Ovary (tissue), 3 donors: ENCODE results near the gene DNAJC24.

Experiments used
- EP300 ChIP-seq: sonication (generic); formaldehyde crosslinking; IDR thresholded peaks from one replicate; pipeline ENCODE4 v1.6.1; 2017; ENCODE audit warnings: antibody characterized with exemption
- POLR2A ChIP-seq: fragments of 450-650 bp; IDR thresholded peaks from one replicate; pipeline ENCODE4 v1.6.1; 2017; ENCODE audit warnings: antibody characterized with exemption, mild to moderate bottlenecking, moderate library complexity
- TF ChIP-seq, protein P1 (sequence below), 3 donors: fragments of 450-650 bp in 2 of 3; fragments of 200-600 bp in 1 of 3; IDR thresholded peaks; one replicate each; pipeline versions ENCODE4 v1.5.1 to v1.8.0; 2016 to 2022; ENCODE audit warnings: antibody characterized with exemption in 3 of 3, mild to moderate bottlenecking in 1 of 3
- donor health status: DM: no; HTN: no; CAD: no.

DNA sequence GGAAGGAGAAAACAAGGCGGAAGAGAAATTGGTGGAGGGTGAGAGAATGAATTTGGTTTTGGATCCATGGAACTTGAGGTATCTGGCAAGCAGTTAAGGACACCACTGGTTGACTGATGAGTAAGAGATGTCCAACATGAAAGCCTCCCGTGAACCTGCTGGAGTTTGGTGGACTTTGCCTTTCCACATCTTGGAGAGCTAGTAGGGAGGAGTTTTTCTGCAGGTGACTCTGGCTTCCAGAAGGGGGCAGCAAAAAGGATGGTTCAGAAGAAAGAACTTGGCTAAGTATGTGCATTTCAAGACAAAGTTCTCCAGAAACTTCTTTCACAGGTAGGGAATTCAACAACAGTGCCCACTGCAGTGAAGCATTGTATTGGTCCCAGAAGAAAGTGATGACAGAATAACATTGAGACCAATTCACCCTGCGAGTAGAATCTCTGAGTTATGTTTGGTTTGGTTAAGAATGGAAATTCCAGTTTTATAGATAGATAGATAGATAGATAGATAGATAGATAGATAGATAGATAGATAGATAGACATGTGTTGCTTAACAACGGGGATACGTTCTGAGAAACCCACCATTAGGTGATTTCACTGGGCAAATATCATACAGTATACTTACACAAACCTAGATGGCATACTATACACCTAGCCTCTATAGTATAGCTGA is 28.6 kb upstream of the DNAJC24 start:
- TF ChIP-seq, protein P1, sequence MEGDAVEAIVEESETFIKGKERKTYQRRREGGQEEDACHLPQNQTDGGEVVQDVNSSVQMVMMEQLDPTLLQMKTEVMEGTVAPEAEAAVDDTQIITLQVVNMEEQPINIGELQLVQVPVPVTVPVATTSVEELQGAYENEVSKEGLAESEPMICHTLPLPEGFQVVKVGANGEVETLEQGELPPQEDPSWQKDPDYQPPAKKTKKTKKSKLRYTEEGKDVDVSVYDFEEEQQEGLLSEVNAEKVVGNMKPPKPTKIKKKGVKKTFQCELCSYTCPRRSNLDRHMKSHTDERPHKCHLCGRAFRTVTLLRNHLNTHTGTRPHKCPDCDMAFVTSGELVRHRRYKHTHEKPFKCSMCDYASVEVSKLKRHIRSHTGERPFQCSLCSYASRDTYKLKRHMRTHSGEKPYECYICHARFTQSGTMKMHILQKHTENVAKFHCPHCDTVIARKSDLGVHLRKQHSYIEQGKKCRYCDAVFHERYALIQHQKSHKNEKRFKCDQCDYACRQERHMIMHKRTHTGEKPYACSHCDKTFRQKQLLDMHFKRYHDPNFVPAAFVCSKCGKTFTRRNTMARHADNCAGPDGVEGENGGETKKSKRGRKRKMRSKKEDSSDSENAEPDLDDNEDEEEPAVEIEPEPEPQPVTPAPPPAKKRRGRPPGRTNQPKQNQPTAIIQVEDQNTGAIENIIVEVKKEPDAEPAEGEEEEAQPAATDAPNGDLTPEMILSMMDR (IDR thresholded peaks at IDR 0.05): no peak
- no peak for TF ChIP-seq POLR2A
- TF ChIP-seq EP300: no peak
